ENCODE data around the gene PTPRG. TPM values are rescaled to one million over a fixed set of nuclear protein-coding genes. Genes with fewer than 3 reads are reported as not detected.

PTPRG gene
- total and polyA plus RNA-seq, 2 of the 13 experiments (the other 11 are each of a cell fraction or from before 2014, with no cell fraction given) = 8.0 to 25.3 TPM

DNA sequence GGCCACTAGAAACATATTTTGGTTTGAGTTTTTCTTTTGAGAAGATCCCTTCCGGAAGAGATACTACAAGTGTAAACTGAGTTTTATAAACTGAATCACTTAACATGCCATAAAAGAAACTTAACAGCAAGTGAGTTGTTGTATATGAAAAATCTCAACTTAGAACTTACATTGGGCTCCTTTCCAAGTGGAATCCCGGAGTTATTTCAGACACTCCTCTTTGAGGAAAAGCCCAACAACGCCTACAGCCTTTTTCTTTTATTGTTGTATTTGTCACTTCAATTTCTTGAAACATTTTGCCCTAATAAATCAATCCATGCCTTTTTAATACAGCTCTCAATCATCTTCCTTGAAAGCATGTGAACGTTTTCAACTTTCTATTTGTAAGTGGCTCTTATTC, 674.6 kb downstream of the PTPRG start:
- TF ChIP-seq BCL6 (CRISPR knock-in tag; IDR thresholded peaks at IDR 0.05) (no peak), RFX3 (CRISPR knock-in tag; IDR thresholded peaks at IDR 0.05) (no peak), TEAD3 (CRISPR knock-in tag; optimal IDR thresholded peaks at IDR 0.05; ENCODE audit: borderline replicate concordance) (no peak), ZSCAN31 (CRISPR knock-in tag; IDR thresholded peaks at IDR 0.05; ENCODE audit: low read depth) (no peak), ZNF788 (CRISPR knock-in tag; IDR thresholded peaks at IDR 0.05; ENCODE audit: borderline replicate concordance) (no peak), ATAD3A (CRISPR knock-in tag; IDR thresholded peaks at IDR 0.05) (no peak), ZFP41 (CRISPR knock-in tag; IDR thresholded peaks at IDR 0.05; ENCODE audit: borderline replicate concordance) (no peak)
- TF ChIP-seq, protein P1, sequence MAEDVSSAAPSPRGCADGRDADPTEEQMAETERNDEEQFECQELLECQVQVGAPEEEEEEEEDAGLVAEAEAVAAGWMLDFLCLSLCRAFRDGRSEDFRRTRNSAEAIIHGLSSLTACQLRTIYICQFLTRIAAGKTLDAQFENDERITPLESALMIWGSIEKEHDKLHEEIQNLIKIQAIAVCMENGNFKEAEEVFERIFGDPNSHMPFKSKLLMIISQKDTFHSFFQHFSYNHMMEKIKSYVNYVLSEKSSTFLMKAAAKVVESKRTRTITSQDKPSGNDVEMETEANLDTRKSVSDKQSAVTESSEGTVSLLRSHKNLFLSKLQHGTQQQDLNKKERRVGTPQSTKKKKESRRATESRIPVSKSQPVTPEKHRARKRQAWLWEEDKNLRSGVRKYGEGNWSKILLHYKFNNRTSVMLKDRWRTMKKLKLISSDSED (CRISPR knock-in tag; IDR thresholded peaks at IDR 0.05) = no peak

More for the DNA sequence above, 674.6 kb downstream of the PTPRG start:
- no peaks in the 10 kb centered on the region for H4K20me1 ChIP-seq (ENCODE audit: insufficient read depth, low read length)
- 94% methylated on average over 4 of the region's 4 CpGs for WGBS (ENCODE audit: low lambda C conversion rate)
- POLR2A ChIA-PET = no interaction called here
- FAIRE-seq = no peak
- DNase-seq (ENCODE audit: low spot score) = no peak
- H3K27ac ChIP-seq (ENCODE audit: extremely low read length, insufficient read depth, low read length) = no peak overlapping the region
- in situ Hi-C loops (cut with HindIII; ENCODE audit: extremely low pct_ligation_motif_present, low pct_unique_long_range_greater_than_20kb) = no loop called here
- H3K27me3 ChIP-seq (ENCODE audit: control insufficient read depth in 1 of 2, insufficient read depth in 2 of 2, low read length in 2 of 2) = no peaks in the 10 kb centered on the region
- H3K4me1 ChIP-seq (ENCODE audit: insufficient read depth, low read length) = no peaks in the 10 kb centered on the region
- H3K9ac ChIP-seq (ENCODE audit: insufficient read depth, low read depth, low read length) = no peak overlapping the region
- CTCF ChIA-PET (ENCODE audit: low intra/inter-chr PET ratio, low total read pairs) = no interaction called here
- no TSS peak for BruUV-seq (replicated peaks)
- no peak for ATAC-seq
- H3K79me2 ChIP-seq (ENCODE audit: insufficient read depth, low read length) = no peaks in the 10 kb centered on the region
- H3K36me3 ChIP-seq (replicated peaks in 1 of 2; ENCODE audit: control insufficient read depth in 1 of 2, insufficient read depth in 2 of 2, low read length in 2 of 2) = no peaks in the 10 kb centered on the region
- intact Hi-C loops (cut with micrococcal nuclease; ENCODE audit: unreplicated experiment) = no loop called here
- no peak overlapping the region for H2AFZ ChIP-seq (ENCODE audit: low read length)
- no peak overlapping the region for H3K4me3 ChIP-seq (replicated peaks in 1 of 3; ENCODE audit: insufficient read depth in 1 of 3, low read depth in 2 of 3, low read length in 3 of 3)
- no peaks in the 10 kb centered on the region for H3K9me3 ChIP-seq (ENCODE audit: low read length)
- no peak overlapping the region for H3K4me2 ChIP-seq (ENCODE audit: low read depth, low read length)

Measured in HepG2 (cell line).